Stimulated activated CD8-positive, alpha-beta memory T cell treated with anti-CD3 and anti-CD28 coated beads, Interleukin-7, amount 100 ng/mL, for 24 hours (primary cell): ENCODE measurements around the gene OR2M2.

Source experiments
- DNase-seq: peaks from one replicate; pipeline ENCODE4 v3.0.0-alpha.2; 2020; ENCODE audit warnings: low read depth

The OR2M2 gene

GRCh38 chr1:248174521-248174920 is at the start of gene OR2M2:
Gene OR2M2, plus strand, starts transcription at chr1:248174821. Its CDS starts 5,165 bp downstream, at chr1:248179986.
- no peak for DNase-seq

- DNase-seq: no peak
Observed at GRCh38 chr1:248127653-248128052, 47.0 kb upstream of the OR2M2 start.

GRCh38 chr1:248136811-248137210 is 37.8 kb upstream of the OR2M2 start:
- DNase-seq: no peak

GRCh38 chr1:248140846-248141245 is 33.8 kb upstream of the OR2M2 start:
- no peak for DNase-seq

GRCh38 chr1:248143311-248143710 is 31.3 kb upstream of the OR2M2 start:
- no peak for DNase-seq

- no peak for DNase-seq
Observed at GRCh38 chr1:248144513-248145198, 30.0 kb upstream of the OR2M2 start, which contains the start of gene OR2M5. Gene OR2M5, plus strand, starts transcription at chr1:248145148. Its CDS starts 0 bp downstream, at chr1:248145148.

GRCh38 chr1:248152056-248152827 is 22.4 kb upstream of the OR2M2 start:
- DNase-seq: no peak

GRCh38 chr1:248155927-248156326 is 18.7 kb upstream of the OR2M2 start:
- DNase-seq: no peak

GRCh38 chr1:248158758-248159157 is 15.9 kb upstream of the OR2M2 start:
- DNase-seq: no peak

GRCh38 chr1:248164031-248164430 is 10.6 kb upstream of the OR2M2 start:
- DNase-seq: no peak

GRCh38 chr1:248165186-248165585 is 9.4 kb upstream of the OR2M2 start:
- DNase-seq: no peak

GRCh38 chr1:248183996-248184395 is 9.4 kb downstream of the OR2M2 start:
- DNase-seq: no peak

GRCh38 chr1:248187363-248187762 is 12.7 kb downstream of the OR2M2 start:
- no peak for DNase-seq

- no peak for DNase-seq
Observed at GRCh38 chr1:248189026-248189425, 14.4 kb downstream of the OR2M2 start.

GRCh38 chr1:248194117-248194516 is 19.5 kb downstream of the OR2M2 start:
- DNase-seq: no peak

GRCh38 chr1:248196965-248197364 is 22.3 kb downstream of the OR2M2 start, which contains the start of gene OR2M3:
Gene OR2M3, plus strand, starts transcription at chr1:248197265. Its CDS starts 5,803 bp downstream, at chr1:248203068.
- DNase-seq: no peak

GRCh38 chr1:248215880-248216279 is 41.3 kb downstream of the OR2M2 start:
- DNase-seq: no peak

GRCh38 chr1:248225537-248225936 is 50.9 kb downstream of the OR2M2 start:
- no peak for DNase-seq

GRCh38 chr1:248229360-248229908 is 54.8 kb downstream of the OR2M2 start:
- no peak for DNase-seq
